Parathyroid adenoma (tissue), 2 donors: ENCODE data around the gene VGF.
A peak's percentile ranks its signal among the peaks of the same experiment; 100 is the strongest.
"Not testable (repeated sequence)": the region's sequence is repeated elsewhere in the genome, so short reads cannot be mapped to it uniquely, and the experiment has no call there.

Experiments
- H2AFZ ChIP-seq: fragments of 300-600 bp; sonication (generic); one replicate; pipeline ENCODE4 v1.7.0; 2017; ENCODE audit warnings: antibody characterized with exemption, mild to moderate bottlenecking
- H3K27ac ChIP-seq: fragments of 300-600 bp; sonication (generic); one replicate; pipeline ENCODE4 v1.7.0; 2017
- H3K27me3 ChIP-seq: fragments of 300-600 bp; sonication (generic); one replicate; pipeline ENCODE4 v1.7.0; 2017; ENCODE audit warnings: low read length; ENCODE audit not compliant: control insufficient read depth, insufficient read depth
- H3K36me3 ChIP-seq: fragments of 300-600 bp; sonication (generic); one replicate; pipeline ENCODE4 v1.7.0; 2017; ENCODE audit warnings: low read length; ENCODE audit not compliant: control insufficient read depth, insufficient read depth
- H3K4me1 ChIP-seq: fragments of 300-600 bp; sonication (generic); one replicate; pipeline ENCODE4 v1.7.0; 2017; ENCODE audit warnings: control low read depth
- H3K4me2 ChIP-seq: fragments of 300-600 bp; sonication (generic); one replicate; pipeline ENCODE4 v1.7.0; 2017; ENCODE audit warnings: low read length
- H3K4me3 ChIP-seq: fragments of 300-600 bp; sonication (generic); one replicate; pipeline ENCODE4 v1.7.0; 2017; ENCODE audit warnings: low read depth, low read length
- H3K79me2 ChIP-seq: fragments of 300-600 bp; sonication (generic); one replicate; pipeline ENCODE4 v1.7.0; 2017; ENCODE audit warnings: control low read depth
- H3K9ac ChIP-seq: fragments of 300-600 bp; sonication (generic); one replicate; pipeline ENCODE4 v1.7.0; 2017; ENCODE audit warnings: mild to moderate bottlenecking
- H3K9me3 ChIP-seq: fragments of 300-600 bp; sonication (generic); one replicate; pipeline ENCODE4 v1.7.0; 2017; ENCODE audit warnings: low read length; ENCODE audit not compliant: control insufficient read depth
- TF ChIP-seq, protein P1 (sequence below): fragments of 300-600 bp; sonication (generic); IDR thresholded peaks from one replicate; pipeline ENCODE4 v1.7.0; 2017; ENCODE audit warnings: antibody characterized with exemption, mild to moderate bottlenecking
- donor health status: primary hyperparathyroidism.

The VGF gene

DNA sequence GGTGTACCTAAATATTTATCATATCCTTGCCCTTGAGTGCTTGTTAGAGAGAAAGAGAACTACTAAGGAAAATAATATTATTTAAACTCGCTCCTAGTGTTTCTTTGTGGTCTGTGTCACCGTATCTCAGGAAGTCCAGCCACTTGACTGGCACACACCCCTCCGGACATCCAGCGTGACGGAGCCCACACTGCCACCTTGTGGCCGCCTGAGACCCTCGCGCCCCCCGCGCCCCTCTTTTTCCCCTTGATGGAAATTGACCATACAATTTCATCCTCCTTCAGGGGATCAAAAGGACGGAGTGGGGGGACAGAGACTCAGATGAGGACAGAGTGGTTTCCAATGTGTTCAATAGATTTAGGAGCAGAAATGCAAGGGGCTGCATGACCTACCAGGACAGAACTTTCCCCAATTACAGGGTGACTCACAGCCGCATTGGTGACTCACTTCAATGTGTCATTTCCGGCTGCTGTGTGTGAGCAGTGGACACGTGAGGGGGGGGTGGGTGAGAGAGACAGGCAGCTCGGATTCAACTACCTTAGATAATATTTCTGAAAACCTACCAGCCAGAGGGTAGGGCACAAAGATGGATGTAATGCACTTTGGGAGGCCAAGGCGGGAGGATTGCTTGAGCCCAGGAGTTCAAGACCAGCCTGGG, 27.0 kb downstream of the VGF start:
- Histone ChIP-seq H3K79me2 (no peaks in the 10 kb centered on the region), H3K4me1 (no peaks in the 10 kb centered on the region), H3K36me3 (no peaks in the 10 kb centered on the region), H3K9ac (no peak overlapping the region), H3K4me3 (no peak overlapping the region), H3K27me3 (no peaks in the 10 kb centered on the region), H3K9me3 (no peaks in the 10 kb centered on the region), H2AFZ (peak overlapping the region; percentile 33), H3K27ac (no peak overlapping the region), H3K4me2 (no peak overlapping the region)
- TF ChIP-seq, protein P1, sequence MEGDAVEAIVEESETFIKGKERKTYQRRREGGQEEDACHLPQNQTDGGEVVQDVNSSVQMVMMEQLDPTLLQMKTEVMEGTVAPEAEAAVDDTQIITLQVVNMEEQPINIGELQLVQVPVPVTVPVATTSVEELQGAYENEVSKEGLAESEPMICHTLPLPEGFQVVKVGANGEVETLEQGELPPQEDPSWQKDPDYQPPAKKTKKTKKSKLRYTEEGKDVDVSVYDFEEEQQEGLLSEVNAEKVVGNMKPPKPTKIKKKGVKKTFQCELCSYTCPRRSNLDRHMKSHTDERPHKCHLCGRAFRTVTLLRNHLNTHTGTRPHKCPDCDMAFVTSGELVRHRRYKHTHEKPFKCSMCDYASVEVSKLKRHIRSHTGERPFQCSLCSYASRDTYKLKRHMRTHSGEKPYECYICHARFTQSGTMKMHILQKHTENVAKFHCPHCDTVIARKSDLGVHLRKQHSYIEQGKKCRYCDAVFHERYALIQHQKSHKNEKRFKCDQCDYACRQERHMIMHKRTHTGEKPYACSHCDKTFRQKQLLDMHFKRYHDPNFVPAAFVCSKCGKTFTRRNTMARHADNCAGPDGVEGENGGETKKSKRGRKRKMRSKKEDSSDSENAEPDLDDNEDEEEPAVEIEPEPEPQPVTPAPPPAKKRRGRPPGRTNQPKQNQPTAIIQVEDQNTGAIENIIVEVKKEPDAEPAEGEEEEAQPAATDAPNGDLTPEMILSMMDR: peak; percentile 84

DNA sequence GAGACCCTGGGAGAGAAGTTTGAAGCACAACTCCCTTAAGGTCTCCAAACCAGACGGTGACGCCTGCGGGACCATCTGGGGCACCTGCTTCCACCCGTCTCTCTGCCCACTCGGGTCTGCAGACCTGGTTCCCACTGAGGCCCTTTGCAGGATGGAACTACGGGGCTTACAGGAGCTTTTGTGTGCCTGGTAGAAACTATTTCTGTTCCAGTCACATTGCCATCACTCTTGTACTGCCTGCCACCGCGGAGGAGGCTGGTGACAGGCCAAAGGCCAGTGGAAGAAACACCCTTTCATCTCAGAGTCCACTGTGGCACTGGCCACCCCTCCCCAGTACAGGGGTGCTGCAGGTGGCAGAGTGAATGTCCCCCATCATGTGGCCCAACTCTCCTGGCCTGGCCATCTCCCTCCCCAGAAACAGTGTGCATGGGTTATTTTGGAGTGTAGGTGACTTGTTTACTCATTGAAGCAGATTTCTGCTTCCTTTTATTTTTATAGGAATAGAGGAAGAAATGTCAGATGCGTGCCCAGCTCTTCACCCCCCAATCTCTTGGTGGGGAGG, 27.6 kb downstream of the VGF start:
- Histone ChIP-seq H3K4me3 (no peak overlapping the region), H3K9me3 (no peaks in the 10 kb centered on the region), H3K27ac (no peak overlapping the region), H3K36me3 (no peaks in the 10 kb centered on the region), H3K4me2 (no peak overlapping the region), H3K4me1 (no peaks in the 10 kb centered on the region), H3K27me3 (no peaks in the 10 kb centered on the region), H3K79me2 (no peaks in the 10 kb centered on the region), H2AFZ (no peak overlapping the region), H3K9ac (no peak overlapping the region)
- TF ChIP-seq, protein P1: no peak

DNA sequence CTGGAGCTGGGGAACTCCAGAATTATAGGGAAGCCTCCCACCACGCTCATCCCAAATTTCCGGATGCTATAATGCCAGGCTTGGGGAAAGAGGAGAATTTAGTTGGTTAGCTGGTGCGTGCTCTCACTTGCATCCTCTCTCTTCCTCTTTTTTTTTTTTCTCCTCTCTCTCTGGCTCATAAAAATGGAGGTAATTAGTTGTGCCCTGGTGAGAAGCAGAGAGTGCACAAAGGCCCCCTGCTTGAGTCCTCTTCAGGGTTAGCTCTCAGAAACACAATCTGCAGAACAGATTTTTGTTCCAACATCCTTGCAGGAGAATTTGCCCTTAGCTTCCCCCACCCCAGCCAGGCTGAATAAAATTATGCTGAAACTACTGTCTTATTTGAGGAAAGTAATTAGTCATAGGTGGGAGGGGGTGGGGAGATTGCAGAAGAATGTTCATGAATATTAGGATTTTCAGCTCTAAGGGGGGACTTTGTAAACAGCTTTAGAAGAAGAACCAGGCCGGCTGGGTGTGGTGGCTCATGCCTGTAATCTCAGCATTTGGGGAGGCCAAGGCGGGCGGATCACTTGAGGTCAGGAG, 30.9 kb downstream of the VGF start:
- no peaks in the 10 kb centered on the region for H3K79me2 ChIP-seq
- no peaks in the 10 kb centered on the region for H3K4me1 ChIP-seq
- H3K4me2 ChIP-seq: no peak overlapping the region
- H3K9me3 ChIP-seq: no peaks in the 10 kb centered on the region
- no peak overlapping the region for H3K9ac ChIP-seq
- TF ChIP-seq, protein P1: no peak
- H3K36me3 ChIP-seq: no peaks in the 10 kb centered on the region
- H3K27ac ChIP-seq: no peak overlapping the region
- H3K27me3 ChIP-seq: no peaks in the 10 kb centered on the region
- H2AFZ ChIP-seq: no peak overlapping the region
- H3K4me3 ChIP-seq: no peak overlapping the region

DNA sequence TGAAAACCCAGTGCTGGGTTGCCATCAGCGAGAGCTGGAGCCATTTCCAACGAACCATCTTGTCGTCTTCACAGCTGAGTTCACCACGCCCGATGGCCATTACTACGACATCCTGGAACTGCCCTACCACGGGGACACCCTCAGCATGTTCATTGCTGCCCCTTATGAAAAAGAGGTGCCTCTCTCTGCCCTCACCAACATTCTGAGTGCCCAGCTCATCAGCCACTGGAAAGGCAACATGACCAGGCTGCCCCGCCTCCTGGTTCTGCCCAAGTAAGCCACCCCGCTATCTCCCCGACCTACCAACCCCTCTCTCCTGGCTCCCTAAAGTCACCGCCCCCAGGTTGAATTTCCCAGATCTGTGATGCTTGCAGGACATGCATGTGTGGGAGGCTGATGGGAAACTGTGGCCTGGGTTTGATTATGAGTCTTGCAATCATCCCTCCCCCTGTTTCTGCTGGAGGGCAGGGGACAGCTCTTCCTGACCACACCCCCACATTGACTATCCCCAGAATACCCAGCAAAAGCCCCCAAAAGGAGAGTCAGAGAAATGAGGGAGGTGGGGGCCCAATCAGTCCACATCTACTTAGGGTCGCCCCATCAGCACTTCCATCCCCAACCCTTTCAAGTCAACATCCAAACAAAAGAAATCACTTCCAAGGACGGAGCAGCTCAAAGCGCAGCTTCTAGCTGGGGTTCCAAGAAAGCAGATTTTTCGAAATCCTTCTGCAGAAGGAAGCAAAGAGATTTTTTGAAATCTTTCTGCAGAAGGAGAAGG, 31.6 kb downstream of the VGF start:
- no peaks in the 10 kb centered on the region for H3K9me3 ChIP-seq
- no peak overlapping the region for H3K4me2 ChIP-seq
- H3K27ac ChIP-seq: no peak overlapping the region
- no peaks in the 10 kb centered on the region for H3K36me3 ChIP-seq
- no peaks in the 10 kb centered on the region for H3K79me2 ChIP-seq
- no peak overlapping the region for H3K4me3 ChIP-seq
- H3K9ac ChIP-seq: no peak overlapping the region
- no peaks in the 10 kb centered on the region for H3K27me3 ChIP-seq
- no peak overlapping the region for H2AFZ ChIP-seq
- TF ChIP-seq, protein P1: no peak
- no peaks in the 10 kb centered on the region for H3K4me1 ChIP-seq

- H3K9me3 ChIP-seq, H3K36me3 ChIP-seq, H3K27me3 ChIP-seq, H3K4me2 ChIP-seq, H3K9ac ChIP-seq, H3K27ac ChIP-seq, H3K79me2 ChIP-seq, H3K4me3 ChIP-seq, H3K4me1 ChIP-seq, H2AFZ ChIP-seq: not testable (repeated sequence)
Observed at GRCh38 chr7:101132626-101133600, 32.5 kb downstream of the VGF start.
